GM18873 (cell line): ENCODE data around the gene CELSR2.

Experiments used
- ATAC-seq: cut with Tn5 transposase; IDR thresholded peaks from one replicate; pipeline ENCODE4 v1.9.1; 2021; ENCODE audit warnings: mild to moderate bottlenecking, moderate library complexity, moderate number of reproducible peaks; ENCODE audit not compliant: unreplicated experiment, low FRiP score

Gene CELSR2

GRCh38 chr1:109251277-109252166 is 2.2 kb downstream of the CELSR2 start:
- no peak for ATAC-seq

- no peak for ATAC-seq
These were observed 3.0 kb downstream of the CELSR2 start for GRCh38 chr1:109252167-109252892.

- no peak for ATAC-seq
These were observed 3.8 kb downstream of the CELSR2 start for GRCh38 chr1:109252893-109253802.

- ATAC-seq: no peak
These were observed 4.7 kb downstream of the CELSR2 start for GRCh38 chr1:109253803-109254620.

GRCh38 chr1:109254621-109255096 is 5.3 kb downstream of the CELSR2 start:
- no peak for ATAC-seq

GRCh38 chr1:109255097-109255651 is 5.8 kb downstream of the CELSR2 start:
- ATAC-seq: no peak

- no peak for ATAC-seq
These were observed 6.3 kb downstream of the CELSR2 start for GRCh38 chr1:109255678-109256077.

- ATAC-seq: no peak
These were observed 6.7 kb downstream of the CELSR2 start for GRCh38 chr1:109256085-109256484.

GRCh38 chr1:109256971-109257681 is 7.8 kb downstream of the CELSR2 start:
- no peak for ATAC-seq

- no peak for ATAC-seq
These were observed 8.5 kb downstream of the CELSR2 start for GRCh38 chr1:109257682-109258421.

- ATAC-seq: no peak
These were observed 9.4 kb downstream of the CELSR2 start for GRCh38 chr1:109258481-109259466.

GRCh38 chr1:109259674-109260557 is 10.6 kb downstream of the CELSR2 start:
- no peak for ATAC-seq

GRCh38 chr1:109261006-109261405 is 11.7 kb downstream of the CELSR2 start:
- ATAC-seq: no peak

- no peak for ATAC-seq
These were observed 12.2 kb downstream of the CELSR2 start for GRCh38 chr1:109261578-109261977.

GRCh38 chr1:109262231-109263055 is 13.1 kb downstream of the CELSR2 start:
- no peak for ATAC-seq
